ENCODE data around the gene F2R.
"Not testable (repeated sequence)": the region's sequence is repeated elsewhere in the genome, so short reads cannot be mapped to it uniquely, and the experiment has no call there.

Gene F2R

DNA sequence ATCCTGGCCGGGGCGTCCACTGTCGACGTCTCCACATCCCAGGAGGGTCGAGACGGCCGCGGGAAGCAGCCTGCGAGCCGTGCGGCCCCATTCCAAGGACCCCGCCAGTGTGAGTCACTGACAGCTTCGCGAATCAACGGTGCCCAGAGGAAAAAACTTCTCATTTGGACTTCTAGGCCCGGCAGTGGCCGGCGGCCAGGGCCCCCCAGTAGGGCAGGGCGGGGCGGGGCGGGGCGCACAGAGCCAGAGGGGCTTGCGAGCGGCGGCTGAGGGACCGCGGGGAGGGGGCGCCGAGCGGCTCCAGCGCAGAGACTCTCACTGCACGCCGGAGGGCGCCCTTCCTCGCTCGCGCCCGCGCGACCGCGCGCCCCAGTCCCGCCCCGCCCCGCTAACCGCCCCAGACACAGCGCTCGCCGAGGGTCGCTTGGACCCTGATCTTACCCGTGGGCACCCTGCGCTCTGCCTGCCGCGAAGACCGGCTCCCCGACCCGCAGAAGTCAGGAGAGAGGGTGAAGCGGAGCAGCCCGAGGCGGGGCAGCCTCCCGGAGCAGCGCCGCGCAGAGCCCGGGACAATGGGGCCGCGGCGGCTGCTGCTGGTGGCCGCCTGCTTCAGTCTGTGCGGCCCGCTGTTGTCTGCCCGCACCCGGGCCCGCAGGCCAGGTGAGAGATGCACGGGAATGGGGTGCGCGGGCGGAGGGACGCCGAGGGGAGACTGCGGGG is at the start of gene F2R:
F2R (plus strand) TSS at position 391 of the 720 bp plus-strand sequence; CDS start at position 573, 182 bp downstream.
- in situ Hi-C loops (cut with HindIII; ENCODE audit: low pct_ligation_motif_present, low pct_unique_long_range_greater_than_20kb, low sequenced_read_pairs) = no loop called here
- DNase-seq = peak; percentile 17

DNA sequence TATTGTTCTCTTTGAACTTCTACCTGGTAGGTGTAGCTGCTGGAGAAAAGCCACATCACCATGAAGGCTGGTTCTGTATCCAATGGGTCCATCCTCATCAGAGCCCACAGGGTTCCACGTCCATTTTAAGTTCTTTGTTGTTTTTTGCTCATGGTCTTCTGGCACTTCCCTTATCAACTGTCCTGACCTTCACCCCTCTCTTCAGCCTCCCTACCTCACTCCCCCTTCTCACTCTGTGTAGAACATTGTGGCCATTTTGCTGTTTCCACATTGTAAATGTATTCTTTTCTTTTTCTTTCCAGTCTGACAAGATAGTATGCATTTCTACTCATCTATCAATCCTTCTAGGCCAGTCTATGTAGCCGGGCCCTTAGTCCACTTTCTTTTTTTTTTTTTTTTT is 48.4 kb upstream of the F2R start:
- in situ Hi-C loops (cut with HindIII; ENCODE audit: low pct_ligation_motif_present, low pct_unique_long_range_greater_than_20kb, low sequenced_read_pairs) = no loop called here

DNA sequence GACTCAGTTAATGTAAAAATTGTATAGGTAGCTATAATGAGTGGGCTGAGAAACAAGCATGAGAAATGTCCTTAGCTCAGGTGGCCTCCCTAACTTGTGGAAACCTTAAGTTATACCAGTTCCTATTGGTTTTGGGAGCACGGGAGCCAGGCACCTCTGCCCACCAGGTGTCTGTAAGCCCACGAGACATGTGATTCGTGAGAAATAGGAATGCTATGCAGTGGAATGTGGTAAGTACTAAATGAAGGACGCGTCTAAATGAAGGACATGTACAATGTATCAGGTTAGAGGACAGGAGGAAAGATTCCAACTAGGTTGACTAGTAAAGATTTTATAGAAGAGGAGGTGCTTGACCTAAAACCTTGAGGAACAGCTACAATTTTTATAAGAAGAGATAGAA is 46.7 kb upstream of the F2R start:
- in situ Hi-C loops (cut with HindIII; ENCODE audit: low pct_ligation_motif_present, low pct_unique_long_range_greater_than_20kb, low sequenced_read_pairs) = no loop called here
- no peak for DNase-seq

More for the DNA sequence above, 48.4 kb upstream of the F2R start:
- no peak for DNase-seq

DNA sequence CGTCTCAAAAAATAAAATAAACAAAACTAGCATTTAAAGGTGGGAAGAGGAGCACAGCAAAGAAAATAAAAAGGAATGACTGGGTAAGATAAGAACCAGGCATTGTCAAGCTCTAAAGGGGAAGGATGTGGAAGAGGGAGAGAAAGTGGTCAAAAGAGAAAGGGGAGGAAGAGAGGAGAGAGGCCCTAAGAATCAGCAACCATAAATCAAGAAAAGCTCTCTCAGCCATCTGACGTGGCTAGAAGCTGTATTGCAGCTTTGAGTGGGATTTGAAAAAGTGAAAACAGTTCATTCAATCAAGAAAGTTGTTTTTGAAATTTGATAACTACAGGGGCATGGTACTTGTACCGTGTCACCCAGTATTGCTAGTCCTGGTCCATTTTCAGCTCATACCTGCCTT is 45.4 kb upstream of the F2R start:
- DNase-seq = no peak
- in situ Hi-C loops (cut with HindIII; ENCODE audit: low pct_ligation_motif_present, low pct_unique_long_range_greater_than_20kb, low sequenced_read_pairs) = no loop called here

DNA sequence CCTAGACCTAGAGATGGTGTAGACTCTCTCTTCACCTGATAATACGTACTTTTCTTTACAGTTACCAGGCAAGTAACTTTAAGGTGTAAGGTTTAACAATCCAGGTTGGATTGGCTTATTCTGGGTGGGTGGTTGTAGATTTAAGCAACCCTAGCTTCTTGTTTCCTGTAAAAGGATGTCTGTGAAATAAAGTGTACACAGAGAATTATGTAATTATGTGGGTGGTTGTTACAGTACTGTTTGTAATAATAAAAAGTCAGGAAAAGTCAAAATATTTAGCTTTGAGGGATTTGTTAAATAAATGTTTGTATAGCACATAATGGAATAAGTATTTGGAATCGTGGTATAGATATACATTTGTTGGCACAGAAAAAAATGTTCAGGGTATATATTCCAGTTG is 43.7 kb upstream of the F2R start:
- DNase-seq = no peak
- in situ Hi-C loops (cut with HindIII; ENCODE audit: low pct_ligation_motif_present, low pct_unique_long_range_greater_than_20kb, low sequenced_read_pairs) = no loop called here

DNA sequence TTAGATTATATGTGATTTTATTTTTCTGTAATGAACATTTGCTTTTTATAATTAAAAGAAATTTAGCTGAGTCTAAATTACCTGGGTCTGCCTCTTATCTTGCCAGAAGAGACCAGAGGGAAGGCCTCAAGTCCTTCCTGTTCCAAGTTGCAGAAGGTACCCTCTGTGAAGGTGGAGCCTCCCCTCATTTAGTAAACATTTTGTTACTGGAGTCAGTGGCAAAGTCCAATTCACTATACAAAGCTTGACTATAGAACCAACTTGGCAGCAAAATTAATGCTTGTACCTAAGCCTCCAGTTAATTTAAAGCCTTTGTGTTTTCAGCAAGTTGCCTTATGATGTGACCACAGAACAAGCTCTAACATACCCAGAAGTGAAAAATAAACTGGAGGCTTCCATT is 42.8 kb upstream of the F2R start:
- DNase-seq = no peak
- in situ Hi-C loops (cut with HindIII; ENCODE audit: low pct_ligation_motif_present, low pct_unique_long_range_greater_than_20kb, low sequenced_read_pairs) = no loop called here

DNA sequence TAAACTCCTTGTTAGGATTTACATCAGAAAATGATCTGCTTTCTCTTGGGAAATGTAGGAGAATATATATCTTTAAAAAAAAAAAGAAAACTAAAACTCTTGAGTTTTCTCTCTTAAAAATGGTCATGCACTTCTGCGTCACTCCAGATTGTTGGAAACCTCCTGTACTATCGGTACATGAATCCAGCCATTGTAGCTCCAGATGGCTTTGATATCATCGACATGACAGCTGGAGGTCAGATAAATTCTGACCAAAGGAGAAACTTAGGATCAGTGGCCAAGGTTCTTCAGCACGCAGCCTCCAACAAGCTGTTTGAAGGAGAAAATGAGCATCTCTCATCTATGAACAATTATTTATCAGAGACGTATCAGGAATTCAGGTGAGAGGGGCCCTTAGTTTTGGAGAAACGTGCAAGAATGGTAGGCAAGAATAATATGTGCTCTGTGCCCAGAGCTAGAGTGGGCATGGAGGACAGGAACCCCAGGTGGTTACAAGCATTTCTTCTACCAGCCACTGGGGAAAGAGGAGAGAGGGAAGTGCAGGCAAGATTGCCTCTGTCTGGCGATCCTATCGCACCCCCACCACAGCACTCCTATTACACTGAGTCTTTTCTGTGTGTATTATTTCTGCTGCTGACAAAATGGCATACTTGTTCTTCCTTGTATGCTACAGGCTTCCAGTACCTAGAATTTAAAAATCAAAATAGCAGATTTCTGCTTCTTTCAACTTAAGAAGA is 41.4 kb upstream of the F2R start:
- in situ Hi-C loops (cut with HindIII; ENCODE audit: low pct_ligation_motif_present, low pct_unique_long_range_greater_than_20kb, low sequenced_read_pairs) = no loop called here

DNA sequence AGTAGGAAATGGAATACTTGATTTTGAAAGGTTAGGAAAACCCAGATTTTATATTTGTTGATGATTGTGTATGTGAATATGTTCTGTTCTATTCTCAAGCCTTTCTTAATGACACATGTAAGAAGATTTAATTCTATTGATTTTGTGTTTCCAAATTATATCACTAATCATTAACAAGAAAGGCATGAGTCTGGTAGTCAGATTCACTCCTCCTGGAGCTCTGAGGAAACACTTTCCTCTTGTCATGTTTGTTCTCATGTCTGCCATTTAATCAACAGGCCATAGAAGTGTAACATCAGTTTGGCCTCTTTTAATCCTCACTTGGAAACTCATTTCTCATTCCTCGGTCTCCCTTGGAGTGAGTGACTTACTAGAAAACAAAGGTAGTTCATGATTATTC is 40.6 kb upstream of the F2R start:
- DNase-seq = no peak
- in situ Hi-C loops (cut with HindIII; ENCODE audit: low pct_ligation_motif_present, low pct_unique_long_range_greater_than_20kb, low sequenced_read_pairs) = no loop called here

More for the DNA sequence above, 41.4 kb upstream of the F2R start:
- DNase-seq = no peak

DNA sequence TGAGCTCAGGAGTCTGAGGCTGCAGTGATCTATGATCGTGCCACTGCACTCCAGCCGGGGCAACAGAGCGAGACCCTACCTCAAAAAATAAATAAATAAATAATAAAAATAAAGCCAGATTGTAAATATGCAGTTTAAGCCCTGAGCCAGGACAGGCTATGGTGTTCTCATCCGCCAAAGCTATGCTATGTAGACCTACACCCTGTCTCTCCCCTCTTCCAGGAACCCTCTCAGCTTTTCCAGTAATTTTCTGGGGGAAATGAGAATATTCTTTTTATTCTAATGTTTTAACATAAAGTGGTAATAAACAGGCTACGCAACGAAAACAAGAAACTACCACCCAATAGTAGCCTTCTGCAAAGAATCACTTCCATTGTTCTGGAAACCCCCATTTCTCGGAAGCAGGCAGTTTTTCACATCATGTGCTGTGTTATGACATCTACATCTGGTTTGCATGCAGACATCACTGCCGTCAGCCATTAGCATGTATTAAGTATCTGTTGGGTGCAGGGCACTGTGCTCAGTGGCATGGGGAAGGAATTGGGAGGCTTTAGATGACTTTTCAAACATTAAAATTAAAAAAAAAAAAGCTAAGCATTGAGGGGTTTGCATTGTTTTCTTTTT is 38.0 kb upstream of the F2R start:
- in situ Hi-C loops (cut with HindIII; ENCODE audit: low pct_ligation_motif_present, low pct_unique_long_range_greater_than_20kb, low sequenced_read_pairs) = no loop called here
- DNase-seq = no peak

DNA sequence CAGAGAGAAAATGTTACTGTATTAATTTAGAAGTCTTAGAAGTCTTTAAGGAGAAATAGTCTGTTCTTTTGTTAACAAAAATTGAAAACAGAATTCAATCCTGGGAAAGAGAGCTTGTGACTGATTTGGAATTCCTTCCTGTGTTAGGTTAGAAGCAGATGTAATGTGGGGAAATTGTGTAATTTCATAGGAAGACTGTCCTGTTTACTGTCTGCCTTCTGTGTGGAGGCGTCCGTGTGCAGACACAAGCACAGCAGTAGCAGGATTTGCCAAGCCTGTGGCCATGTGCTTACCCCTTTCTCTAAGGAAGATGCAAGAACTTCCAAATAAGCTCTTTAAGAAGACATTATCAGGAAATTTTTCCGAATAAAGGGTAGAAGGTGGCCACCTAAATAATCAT is 36.7 kb upstream of the F2R start:
- DNase-seq = no peak

DNA sequence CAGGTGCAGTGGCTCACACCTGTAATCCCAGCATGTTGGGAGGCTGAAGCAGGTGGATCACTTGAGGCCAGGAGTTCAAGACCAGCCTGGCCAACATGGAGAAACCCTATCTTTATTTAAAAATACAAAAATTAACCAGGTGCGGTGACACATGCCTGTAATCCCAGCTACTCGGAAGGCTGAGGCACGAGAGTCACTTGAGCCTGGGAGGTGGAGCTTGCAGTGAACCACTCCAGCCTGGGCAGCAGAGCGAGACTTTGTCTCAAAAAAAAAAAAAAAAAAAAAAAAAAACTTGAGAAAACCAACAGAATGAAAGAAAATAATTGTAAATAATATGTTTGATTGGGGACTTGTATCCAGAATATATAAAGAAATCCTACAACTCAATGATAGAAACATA is 35.1 kb upstream of the F2R start:
- in situ Hi-C loops (cut with HindIII; ENCODE audit: low pct_ligation_motif_present, low pct_unique_long_range_greater_than_20kb, low sequenced_read_pairs); DNase-seq: not testable (repeated sequence)

More for the DNA sequence above, 36.7 kb upstream of the F2R start:
- in situ Hi-C loops (cut with HindIII; ENCODE audit: low pct_ligation_motif_present, low pct_unique_long_range_greater_than_20kb, low sequenced_read_pairs) = no loop called here

DNA sequence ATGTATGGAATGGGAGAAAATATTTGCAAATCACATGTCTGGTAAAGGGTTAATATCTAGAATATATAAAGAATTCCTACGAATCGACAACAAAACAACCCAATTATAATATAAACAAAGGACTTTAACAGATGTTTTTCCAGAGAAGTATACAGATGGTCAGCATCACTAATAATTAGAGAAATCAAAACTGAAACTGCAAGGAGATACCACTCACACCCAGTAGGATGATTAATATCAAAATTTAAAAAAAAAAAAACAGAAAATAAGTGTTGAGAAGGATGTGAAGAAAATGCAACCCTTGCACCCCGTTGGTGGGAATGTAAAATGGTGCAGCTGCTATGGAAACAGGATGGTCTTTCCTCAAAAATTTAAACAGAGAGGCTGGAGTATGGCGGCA is 34.6 kb upstream of the F2R start:
- no peak for DNase-seq
- in situ Hi-C loops (cut with HindIII; ENCODE audit: low pct_ligation_motif_present, low pct_unique_long_range_greater_than_20kb, low sequenced_read_pairs) = no loop called here

DNA sequence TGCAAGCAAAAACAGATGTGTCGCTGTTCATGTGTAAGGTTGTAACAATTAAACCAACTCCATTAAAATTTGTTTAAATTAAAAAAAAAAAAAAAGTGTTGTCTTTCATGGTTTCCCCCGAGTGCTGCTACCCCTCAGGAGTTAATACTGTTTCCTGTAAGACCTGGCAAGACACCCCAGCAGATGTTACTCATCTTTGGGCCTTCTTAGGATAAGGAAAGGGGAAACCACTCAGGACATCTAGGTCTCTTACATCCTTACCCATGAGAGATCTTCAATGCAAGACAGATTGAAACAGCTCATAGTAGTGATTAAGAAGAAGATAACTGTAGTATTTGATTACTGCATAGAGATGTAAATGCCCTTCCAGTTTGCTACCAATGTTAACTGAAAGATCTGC is 33.5 kb upstream of the F2R start:
- no peak for DNase-seq
- in situ Hi-C loops (cut with HindIII; ENCODE audit: low pct_ligation_motif_present, low pct_unique_long_range_greater_than_20kb, low sequenced_read_pairs) = no loop called here

DNA sequence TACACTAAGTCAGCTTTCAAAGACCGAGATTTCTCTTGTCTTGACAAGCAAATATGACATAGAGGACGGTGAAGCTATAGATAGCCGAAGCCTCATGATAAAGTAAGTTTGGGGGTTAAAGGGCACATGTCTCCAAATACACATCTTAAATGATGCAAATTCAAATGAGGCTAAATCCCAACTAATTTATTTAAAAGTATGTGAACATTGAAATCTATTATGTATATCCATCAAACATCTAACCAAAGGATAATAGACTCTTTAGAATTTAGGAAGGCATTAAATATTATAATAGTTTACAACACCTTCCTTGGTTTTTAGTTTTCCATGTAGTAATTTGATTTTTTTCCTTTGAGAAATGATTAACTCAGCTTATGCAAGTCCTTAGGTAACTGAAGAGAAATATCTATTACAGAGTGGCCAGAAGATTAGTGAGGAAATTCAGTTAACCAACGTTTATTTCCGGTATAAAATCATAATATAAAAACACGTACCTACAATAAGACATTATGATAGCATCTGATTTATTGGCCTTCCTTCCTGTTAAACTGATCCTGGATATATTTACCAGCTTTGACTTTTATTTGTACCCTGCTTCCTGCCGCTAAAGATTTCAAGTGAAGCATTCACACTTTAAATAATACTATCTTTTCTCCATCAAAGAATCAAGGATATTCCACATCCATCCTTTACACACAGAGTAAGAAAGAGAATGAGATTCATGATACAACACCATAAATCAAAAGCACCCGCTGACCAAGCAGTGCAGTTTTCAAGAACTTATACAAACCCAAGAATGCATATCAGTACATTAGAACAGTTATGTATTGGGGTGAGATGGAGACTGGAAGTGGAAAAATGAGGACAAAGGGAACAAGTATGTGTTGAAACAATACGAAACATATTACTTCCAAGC is 31.9 kb upstream of the F2R start:
- no peak for DNase-seq
- in situ Hi-C loops (cut with HindIII; ENCODE audit: low pct_ligation_motif_present, low pct_unique_long_range_greater_than_20kb, low sequenced_read_pairs) = no loop called here

DNA sequence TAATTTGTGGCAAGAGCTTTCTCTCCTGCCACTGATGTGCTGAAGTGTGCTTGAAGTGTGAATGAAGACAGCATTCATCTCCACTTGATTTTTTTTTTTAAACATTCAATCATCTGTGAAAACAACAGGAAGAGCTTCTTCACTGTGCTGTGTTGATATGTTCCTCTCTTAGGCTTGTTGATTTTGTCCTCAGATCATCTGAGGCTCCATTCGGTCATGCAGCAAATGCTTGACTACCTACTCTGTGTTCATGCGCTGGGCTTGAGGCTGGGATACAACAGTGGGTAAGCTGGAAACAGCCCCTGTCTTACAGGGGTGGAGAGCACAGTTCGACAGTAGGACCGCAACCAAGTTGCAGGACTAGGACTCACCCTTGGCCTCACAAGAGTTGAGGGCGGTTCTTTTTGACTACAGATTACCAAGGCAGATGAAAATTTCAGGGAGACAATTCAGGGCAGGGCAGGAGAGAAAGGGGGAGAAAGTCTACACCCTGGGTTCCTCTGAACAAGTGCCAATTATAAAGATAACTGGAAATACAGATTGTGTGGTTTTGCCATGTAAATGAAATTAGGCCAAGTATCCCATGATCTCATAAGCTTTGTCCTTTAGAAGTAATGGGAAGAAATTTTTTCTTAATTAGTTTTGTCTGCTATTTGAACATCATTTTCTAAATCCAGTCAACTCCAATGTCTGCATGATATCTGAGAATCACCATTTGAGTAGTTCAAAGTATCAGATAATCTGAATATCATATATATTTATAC is 31.0 kb upstream of the F2R start:
- no peak for DNase-seq
- in situ Hi-C loops (cut with HindIII; ENCODE audit: low pct_ligation_motif_present, low pct_unique_long_range_greater_than_20kb, low sequenced_read_pairs) = no loop called here

DNA sequence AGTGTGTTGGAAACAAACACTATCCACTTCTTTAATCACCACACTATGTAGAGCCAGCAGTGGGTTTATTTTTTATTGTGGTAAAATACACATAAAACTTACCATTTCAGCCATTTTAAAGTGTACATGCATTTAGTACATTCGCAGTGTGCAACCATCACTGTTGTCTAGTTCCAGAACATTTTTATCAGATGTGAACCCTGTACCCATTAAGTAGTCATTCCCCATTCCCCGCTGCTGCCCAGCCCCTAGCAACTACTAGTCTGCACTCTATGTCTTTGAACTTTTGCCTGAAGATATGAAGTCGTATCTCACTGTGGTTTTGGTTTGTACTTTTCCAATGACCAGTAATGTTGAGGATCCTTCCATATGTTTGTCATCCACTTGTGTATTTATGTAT is 30.2 kb upstream of the F2R start:
- no peak for DNase-seq
- in situ Hi-C loops (cut with HindIII; ENCODE audit: low pct_ligation_motif_present, low pct_unique_long_range_greater_than_20kb, low sequenced_read_pairs) = no loop called here

DNA sequence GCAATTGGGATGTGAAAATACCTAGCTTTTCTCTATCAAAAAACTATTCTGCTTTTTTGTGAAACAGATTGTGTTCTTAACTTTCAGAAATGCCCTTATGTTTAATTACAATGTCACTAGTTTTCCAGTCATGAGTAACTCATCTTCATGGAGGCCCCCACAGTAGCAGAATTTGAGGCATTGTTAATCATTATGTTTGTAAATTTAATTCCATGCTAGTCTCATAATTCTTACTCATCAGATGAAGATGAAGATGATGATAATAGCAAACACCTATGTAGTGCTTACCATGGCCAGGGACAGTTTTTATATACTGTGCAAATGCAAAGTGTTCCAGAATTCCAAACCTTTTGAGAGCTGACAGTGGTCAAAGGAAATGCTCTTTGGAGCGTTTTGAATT is 27.7 kb upstream of the F2R start:
- in situ Hi-C loops (cut with HindIII; ENCODE audit: low pct_ligation_motif_present, low pct_unique_long_range_greater_than_20kb, low sequenced_read_pairs) = no loop called here
- DNase-seq = no peak

DNA sequence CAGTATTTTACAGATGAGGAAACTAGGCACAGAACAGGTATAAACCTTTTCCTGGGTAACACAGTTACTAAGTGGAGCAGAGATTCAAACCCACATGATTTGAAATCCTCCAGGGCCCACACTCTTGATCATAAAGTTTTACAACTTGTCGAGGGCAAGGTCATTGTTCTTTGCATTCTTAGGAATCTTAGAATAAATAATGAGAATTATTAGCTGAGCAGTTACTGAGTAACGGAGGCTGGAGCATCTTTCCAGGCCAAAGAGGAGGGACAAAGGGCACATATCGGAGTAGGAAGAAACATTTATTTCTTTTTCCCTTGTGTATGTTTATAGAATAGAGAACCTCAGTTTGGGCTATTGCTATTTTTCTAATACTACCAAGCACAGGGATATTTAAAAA is 27.1 kb upstream of the F2R start:
- no peak for DNase-seq
- in situ Hi-C loops (cut with HindIII; ENCODE audit: low pct_ligation_motif_present, low pct_unique_long_range_greater_than_20kb, low sequenced_read_pairs) = no loop called here

Measured in ACHN (cell line).